Measurements from ENCODE around the gene GREM2.

- TF ChIP-seq CTCF (conservative IDR thresholded peaks at IDR 0.05; ENCODE audit: low read depth, low read length), result no peak
- no peak for TF ChIP-seq POLR2A (IDR thresholded peaks at IDR 0.05; ENCODE audit: low read depth, low read length)
- no peak for TF ChIP-seq RAD21 (IDR thresholded peaks at IDR 0.05; ENCODE audit: low read length)
- TF ChIP-seq CEBPB (IDR thresholded peaks at IDR 0.05; ENCODE audit: low read depth, low read length), result no peak
- TF ChIP-seq MAFK (IDR thresholded peaks at IDR 0.05; ENCODE audit: low read depth, low read length), result no peak
- no peak for TF ChIP-seq USF2 (IDR thresholded peaks at IDR 0.05; ENCODE audit: low read depth, low read length)
- TF ChIP-seq RFX5 (IDR thresholded peaks at IDR 0.05; ENCODE audit: low read depth, low read length), result no peak
- no peak for TF ChIP-seq MXI1 (IDR thresholded peaks at IDR 0.05; ENCODE audit: borderline replicate concordance, low read depth, low read length)
Observed at GRCh38 chr1:240591564-240591963, 20.4 kb downstream of the GREM2 start.

Measured in IMR-90 (cell line).